Activated T-helper 9 cell treated with anti-CD3 and anti-CD28 coated beads, Interleukin-2, amount 50 U/mL, for 16 hours (primary cell): ENCODE results near the gene IGSF21.

Source experiments
- DNase-seq: peaks from one replicate; pipeline ENCODE4 v3.0.0-alpha.2; 2020; ENCODE audit warnings: low read depth

Gene IGSF21

GRCh38 chr1:18217398-18218043 lies 109.9 kb downstream of the IGSF21 start:
- no peak for DNase-seq

DNA sequence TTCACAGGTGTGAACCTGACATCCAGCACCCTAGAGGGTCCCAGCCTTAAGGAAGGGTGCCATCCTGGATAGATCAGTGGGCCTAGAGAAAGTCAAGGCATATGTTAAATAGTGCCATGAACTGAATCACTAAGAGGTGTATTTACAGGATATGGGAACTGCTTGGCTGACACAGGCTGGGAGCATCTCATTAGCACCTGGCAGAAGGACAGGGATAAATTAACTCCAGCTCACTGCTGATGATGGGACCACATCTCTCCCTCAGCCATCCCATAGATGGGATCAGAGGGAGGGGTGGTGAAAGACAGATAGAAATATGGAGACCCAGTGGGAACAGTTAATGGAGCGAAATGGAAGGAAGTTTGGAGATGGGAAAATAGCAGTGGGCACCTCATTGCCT lies 122.0 kb downstream of the IGSF21 start:
- no peak for DNase-seq

DNA sequence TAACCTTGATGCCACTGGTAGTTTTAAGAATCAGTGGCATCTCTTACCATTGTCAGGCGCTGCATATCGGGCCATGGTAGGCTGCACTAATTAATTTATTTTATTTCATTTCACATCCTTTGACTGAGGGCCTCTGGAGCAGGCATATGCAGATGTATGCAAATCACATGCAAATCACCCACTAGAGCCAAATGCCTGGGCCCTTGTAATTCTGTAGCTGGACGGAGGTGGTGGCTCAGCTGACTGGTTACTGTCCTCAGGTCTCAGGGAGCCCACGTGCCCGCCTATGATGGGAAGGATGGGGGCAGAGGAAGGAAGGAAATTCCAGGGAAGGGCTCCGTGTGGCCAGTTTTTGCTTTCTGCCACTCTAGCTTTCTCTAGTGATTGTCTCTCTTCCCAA lies 122.7 kb downstream of the IGSF21 start:
- DNase-seq = no peak

GRCh38 chr1:18230840-18231239 lies 123.2 kb downstream of the IGSF21 start:
- DNase-seq = no peak

- no peak for DNase-seq
Observed at GRCh38 chr1:18232052-18232451, 124.5 kb downstream of the IGSF21 start.

DNA sequence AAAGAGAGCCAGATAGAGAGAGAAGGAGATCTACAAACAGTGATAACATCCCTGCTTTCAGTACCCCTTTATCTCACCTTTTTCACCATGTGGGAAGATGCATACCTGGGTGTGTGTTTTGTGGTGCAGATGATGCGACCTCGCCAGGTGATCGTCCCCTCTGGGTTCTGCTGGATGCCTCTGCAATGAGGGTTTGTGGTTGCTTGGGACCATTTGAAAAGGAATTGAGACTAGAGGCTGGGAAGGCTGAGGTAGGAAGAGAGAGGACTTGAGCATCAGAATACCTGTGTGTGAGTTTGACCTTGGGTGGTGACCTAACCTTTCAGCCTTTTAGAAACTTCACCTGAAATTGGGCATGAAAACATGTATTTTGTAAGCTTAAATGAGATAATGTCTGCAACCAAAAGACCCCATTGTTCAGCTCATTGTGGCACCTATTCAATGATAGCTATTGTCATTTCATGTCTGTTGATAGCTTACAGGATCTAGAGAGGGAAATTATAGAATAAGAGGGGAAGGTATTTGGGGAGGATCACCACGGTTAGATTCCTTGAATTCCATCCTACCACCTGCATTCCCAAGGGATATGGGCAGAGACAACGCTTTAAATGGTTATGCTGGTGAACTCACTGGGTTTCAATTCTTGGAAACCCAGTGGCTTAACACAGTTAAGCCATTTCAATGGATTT lies 125.7 kb downstream of the IGSF21 start:
- DNase-seq = no peak

DNA sequence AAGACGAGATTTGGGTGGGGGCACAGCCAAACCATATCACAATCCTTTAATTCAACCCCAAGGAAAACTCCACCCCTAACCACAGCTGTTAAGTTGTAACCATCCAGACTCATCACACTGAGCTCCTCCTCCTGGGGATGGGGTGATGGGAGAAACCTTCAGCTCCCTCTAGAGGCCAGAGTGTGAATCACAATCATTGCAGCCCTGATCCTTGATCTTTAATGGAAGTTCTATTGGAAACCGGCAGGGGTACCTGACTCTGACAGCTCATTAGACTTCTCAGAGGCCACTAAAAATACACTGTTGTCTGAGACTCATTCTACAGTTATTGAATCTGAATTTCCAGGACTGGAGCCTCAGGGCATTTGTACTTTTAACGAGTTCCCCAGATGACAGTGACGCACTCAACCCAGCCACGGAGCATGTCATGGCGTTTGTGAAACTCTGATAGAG lies 127.2 kb downstream of the IGSF21 start:
- no peak for DNase-seq

DNA sequence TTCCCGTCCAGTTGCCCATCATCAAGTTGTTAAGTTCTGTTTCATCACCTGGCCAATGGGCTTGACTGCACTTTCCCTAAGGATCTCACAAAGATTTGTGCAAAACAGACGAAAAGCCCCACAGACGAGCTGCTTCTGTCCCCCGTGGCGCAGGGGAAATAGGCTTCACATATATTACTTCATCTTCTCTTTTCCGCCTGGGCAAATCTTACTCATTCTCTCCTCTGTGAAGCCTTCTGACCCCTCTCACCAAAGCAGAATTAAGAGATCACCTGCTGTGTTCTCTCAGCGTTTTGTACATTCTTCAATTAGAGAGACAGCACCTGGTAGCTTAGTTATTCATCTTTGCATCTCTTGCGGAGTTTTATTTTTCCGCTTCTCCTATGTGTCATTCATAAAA lies 129.8 kb downstream of the IGSF21 start:
- no peak for DNase-seq

- DNase-seq = no peak
Observed at GRCh38 chr1:18238190-18238589, 130.6 kb downstream of the IGSF21 start.

GRCh38 chr1:18239671-18240070 lies 132.1 kb downstream of the IGSF21 start:
- no peak for DNase-seq

- no peak for DNase-seq
Observed at GRCh38 chr1:18240906-18241305, 133.3 kb downstream of the IGSF21 start.

DNA sequence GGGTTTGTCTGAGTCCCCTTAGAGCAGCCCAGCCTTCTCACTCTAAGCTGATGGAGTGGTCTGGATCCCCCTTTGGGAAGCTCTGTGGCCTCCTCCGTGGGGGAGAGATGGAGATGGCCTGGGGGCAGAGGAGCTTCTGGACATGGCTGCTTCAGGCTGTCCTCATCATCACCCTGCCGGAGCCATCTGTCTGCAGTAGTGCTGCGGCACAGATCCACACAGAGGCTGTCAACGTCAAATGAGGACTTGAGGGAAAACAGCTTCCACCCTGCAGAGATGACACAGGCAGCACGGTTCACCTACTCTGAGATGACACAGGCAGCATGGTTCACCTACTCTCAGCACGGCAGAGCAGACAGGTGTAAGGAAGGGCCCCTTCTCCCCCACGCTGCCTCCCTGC lies 134.3 kb downstream of the IGSF21 start:
- no peak for DNase-seq

DNA sequence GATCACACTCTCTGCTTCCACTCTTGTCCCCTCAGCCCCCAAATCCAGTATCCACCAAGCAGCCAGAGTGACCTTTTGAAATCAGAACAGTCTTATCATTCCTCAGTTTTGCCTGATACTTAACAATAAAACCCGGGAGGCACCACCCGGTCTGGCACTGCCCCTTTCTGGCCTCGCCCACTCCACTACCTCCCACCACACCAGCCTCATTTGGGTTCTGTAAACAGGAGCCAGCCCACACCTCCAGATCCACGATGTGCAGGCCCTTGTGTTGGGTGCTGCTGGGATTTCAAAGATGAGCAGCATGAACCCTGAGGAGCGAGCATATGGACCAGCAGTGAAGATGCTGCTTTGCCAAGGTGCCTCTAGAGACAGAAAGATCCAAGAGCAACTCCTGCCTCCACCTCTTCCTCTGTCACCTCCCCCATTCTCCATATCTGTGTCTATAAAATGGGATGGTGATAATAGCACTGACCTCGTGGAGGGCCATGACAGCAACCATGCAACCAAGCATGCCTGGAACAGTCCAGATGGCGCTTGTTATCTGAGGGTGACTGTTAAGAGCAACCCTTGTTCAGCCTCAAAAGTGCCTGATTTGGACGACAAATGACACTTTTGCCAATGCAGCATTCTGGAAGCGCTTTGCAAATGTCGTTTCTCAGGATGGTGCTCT lies 136.0 kb downstream of the IGSF21 start:
- DNase-seq = no peak

DNA sequence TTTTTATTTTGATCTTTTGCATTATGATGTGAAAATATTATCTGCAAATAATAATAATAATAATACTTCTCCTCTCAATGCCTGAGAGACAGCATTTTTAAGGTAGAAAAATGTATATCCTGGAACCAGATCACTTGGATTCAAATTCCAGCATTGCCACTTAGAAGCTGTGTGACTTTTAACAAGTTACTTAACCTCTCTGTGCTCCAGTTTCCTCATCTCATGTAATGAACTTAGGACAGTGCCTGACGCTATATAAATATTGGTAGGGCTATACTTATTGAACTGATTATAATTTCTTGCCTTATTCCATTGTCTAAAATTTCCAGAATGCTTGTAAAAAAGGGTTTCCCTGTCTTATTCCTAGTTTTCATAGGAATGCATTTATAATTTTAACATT lies 137.2 kb downstream of the IGSF21 start:
- no peak for DNase-seq

DNA sequence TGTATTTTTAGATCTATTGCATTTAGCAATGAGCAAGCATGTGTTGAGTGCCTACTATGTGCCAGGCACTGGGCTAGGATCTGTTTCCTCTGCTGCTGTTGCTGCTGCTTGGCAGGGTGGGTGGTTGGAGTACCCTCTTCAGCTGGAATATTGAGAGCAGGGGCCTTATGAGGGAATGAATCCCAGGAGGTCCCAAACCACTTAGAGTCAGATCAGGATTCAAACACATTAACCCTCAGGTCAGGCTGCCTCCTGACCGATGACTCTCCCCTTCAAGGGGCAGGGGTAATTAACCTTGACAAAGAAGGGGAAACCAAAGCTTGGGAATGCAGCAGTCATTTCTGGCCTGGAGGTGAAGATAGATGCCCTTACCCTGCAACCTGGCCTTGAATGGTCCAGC lies 138.0 kb downstream of the IGSF21 start:
- no peak for DNase-seq

DNA sequence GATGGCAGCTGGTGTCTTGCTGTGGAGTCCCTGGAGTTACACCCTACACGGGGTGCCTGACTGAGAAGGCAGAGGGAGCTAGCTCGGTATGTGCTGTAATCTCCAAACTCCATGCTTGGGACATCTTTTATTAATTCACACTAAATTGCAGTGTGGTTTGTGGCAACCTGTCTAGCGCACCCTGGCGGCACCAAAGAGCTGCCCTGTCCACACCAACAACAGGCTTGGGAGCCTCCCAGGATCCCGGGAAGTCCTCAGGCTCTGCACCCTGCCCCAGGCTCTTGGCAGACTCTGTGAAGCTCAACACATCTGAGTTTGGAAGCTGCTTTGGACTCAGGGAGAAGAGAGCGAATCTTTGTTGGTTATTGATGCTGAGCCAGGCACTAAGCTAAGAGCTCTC lies 138.9 kb downstream of the IGSF21 start:
- DNase-seq = no peak

GRCh38 chr1:18247151-18247550 lies 139.6 kb downstream of the IGSF21 start:
- no peak for DNase-seq

- no peak for DNase-seq
Observed at GRCh38 chr1:18249631-18250030, 142.0 kb downstream of the IGSF21 start.

GRCh38 chr1:18253093-18253492 lies 145.5 kb downstream of the IGSF21 start:
- no peak for DNase-seq

DNA sequence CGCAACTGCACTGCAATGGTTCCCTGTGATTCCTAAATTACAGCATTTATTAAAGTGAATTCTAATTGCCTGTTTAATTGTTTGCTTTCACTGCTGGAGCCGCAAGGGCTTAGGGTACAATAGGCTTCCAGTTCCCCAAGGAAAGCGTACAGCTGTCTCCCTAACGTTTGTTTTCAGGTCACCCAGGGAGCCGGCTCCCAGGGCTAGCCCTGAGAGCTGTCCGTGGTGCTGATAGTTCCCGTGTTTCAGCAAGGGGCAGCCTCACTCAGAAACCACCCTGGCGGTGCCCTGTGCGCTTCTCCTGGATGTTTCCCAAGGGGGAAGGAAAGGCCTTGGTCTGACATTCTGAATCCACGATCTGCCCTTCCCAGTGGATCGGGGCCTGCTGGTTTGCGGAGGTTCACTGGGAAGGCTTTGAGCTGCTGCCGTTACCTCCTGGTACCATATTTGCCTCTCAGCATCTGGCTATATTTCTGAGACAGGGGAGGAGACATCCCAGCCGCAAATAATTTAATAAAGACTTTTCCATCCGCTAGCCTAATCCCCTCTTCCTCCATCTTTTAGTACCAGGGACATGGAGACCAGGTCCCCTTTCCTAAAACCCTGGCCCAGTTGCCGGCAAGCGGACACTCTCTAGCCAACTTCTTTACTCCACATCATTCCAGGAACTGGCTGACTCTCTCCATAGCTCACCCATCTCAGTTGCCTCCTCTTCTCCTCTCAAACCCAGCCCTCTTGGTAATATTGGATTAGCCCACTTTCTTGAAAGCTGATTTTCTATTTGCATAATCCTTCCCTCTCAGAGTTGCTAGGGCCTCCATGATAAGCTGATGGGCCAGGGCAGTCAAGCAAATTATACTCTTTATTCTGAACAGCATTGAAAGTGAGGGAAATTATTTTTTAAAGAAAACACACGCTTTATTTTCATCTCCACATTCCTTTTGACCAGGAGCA lies 149.0 kb downstream of the IGSF21 start:
- DNase-seq = no peak

DNA sequence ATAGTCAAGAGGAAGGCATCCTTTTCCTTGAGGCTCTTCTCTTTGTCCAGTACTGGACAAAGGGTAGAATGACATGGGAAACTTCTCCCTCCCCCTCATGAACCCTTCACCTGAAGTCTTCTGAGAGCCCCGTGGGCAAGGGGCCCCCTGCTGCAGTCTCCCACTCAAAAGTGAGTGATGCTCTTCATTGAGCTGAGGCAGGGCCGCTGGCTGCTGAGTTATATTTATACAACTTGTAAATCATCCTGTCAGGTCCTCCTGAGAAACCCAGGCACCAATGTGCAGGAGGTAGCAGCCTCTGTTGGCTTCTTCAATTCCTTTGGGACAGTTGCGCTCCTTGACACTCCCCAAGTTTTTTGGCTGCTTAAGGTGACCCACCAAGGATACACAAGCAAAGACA lies 150.2 kb downstream of the IGSF21 start:
- DNase-seq = no peak

- DNase-seq = no peak
Observed at GRCh38 chr1:18261891-18262290, 154.3 kb downstream of the IGSF21 start.
